GM23338 (cell line): ENCODE data around the gene GPALPP1. TPM values are rescaled to one million over a fixed set of nuclear protein-coding genes. Genes with fewer than 3 reads are reported as not detected.

Experiments
- ATAC-seq: fragments of 200-7000 bp; cut with Tn5 transposase; 3 replicates; pipeline ENCODE4 v1.9.1; 2020
- DNase-seq: peaks from one replicate; pipeline ENCODE4 v3.0.0-alpha.2; 2015; ENCODE audit warnings: low spot score
- H2AFZ ChIP-seq: fragments of 200-600 bp; sonication (generic); 2 replicates; pipeline ENCODE4 v1.8.0; 2016; ENCODE audit warnings: antibody characterized with exemption, mild to moderate bottlenecking, moderate library complexity
- H3F3A ChIP-seq: fragments of 200-600 bp; sonication (generic); replicated peaks from 2 replicates; pipeline ENCODE4 v1.8.0; 2017; ENCODE audit warnings: antibody characterized with exemption, mixed run types, low read depth
- H3K27ac ChIP-seq: fragments of 200-600 bp; sonication (generic); 2 replicates; pipeline ENCODE4 v1.6.1; 2016; ENCODE audit warnings: low read depth
- H3K27me3 ChIP-seq: fragments of 200-600 bp; sonication (generic); 2 replicates; pipeline ENCODE4 v1.8.0; 2016; ENCODE audit warnings: mild to moderate bottlenecking, mixed run types, moderate library complexity; ENCODE audit not compliant: insufficient read depth
- H3K36me3 ChIP-seq: fragments of 200-600 bp; sonication (generic); 2 replicates; pipeline ENCODE4 v1.8.0; 2016; ENCODE audit warnings: mild to moderate bottlenecking; ENCODE audit not compliant: insufficient read depth
- H3K4me1 ChIP-seq: fragments of 200-600 bp; sonication (generic); 2 replicates; pipeline ENCODE4 v1.8.0; 2016; ENCODE audit warnings: mild to moderate bottlenecking, moderate library complexity; ENCODE audit not compliant: insufficient read depth
- H3K4me2 ChIP-seq: fragments of 200-600 bp; sonication (generic); 2 replicates; pipeline ENCODE4 v1.7.1; 2017; ENCODE audit warnings: mixed run types
- H3K4me3 ChIP-seq: fragments of 200-600 bp; sonication (generic); 2 replicates; pipeline ENCODE4 v1.6.1; 2016; ENCODE audit warnings: mixed run types
- H3K79me2 ChIP-seq: fragments of 200-600 bp; sonication (generic); replicated peaks from 2 replicates; pipeline ENCODE4 v1.8.0; 2017; ENCODE audit warnings: mild to moderate bottlenecking; ENCODE audit not compliant: insufficient read depth
- H3K9me2 ChIP-seq: fragments of 200-600 bp; sonication (generic); 2 replicates; pipeline ENCODE4 v1.8.0; 2017; ENCODE audit not compliant: insufficient read depth
- H4K20me1 ChIP-seq: fragments of 200-600 bp; sonication (generic); replicated peaks from 2 replicates; pipeline ENCODE4 v1.8.0; 2017; ENCODE audit warnings: mild to moderate bottlenecking; ENCODE audit not compliant: insufficient read depth
- H3K27ac Mint-ChIP-seq: 2 replicates; pipeline ENCODE4 v1.8.0; 2020; ENCODE audit warnings: inconsistent platforms, mild to moderate bottlenecking, moderate library complexity, mixed read lengths
- H3K27me3 Mint-ChIP-seq: 3 replicates; pipeline ENCODE4 v1.8.0; 2022; ENCODE audit warnings: low read depth, mild to moderate bottlenecking, moderate library complexity, mixed read lengths, inconsistent platforms; ENCODE audit not compliant: insufficient read depth, poor library complexity
- H3K36me3 Mint-ChIP-seq: 3 replicates; pipeline ENCODE4 v1.8.0; 2021; ENCODE audit warnings: low read depth, mild to moderate bottlenecking, inconsistent platforms, moderate library complexity, mixed read lengths
- H3K4me1 Mint-ChIP-seq: 3 replicates; pipeline ENCODE4 v1.8.0; 2020; ENCODE audit warnings: mild to moderate bottlenecking, inconsistent platforms, mixed read lengths
- H3K4me3 Mint-ChIP-seq: 3 replicates; pipeline ENCODE4 v1.8.0; 2021; ENCODE audit warnings: moderate library complexity, mild to moderate bottlenecking, inconsistent platforms, mixed read lengths
- H3K9me3 Mint-ChIP-seq: 3 replicates; pipeline ENCODE4 v1.8.0; 2020; ENCODE audit warnings: moderate library complexity, mild to moderate bottlenecking, inconsistent platforms, mixed read lengths
- CREB1 ChIP-seq: fragments of 250-450 bp; sonication (Bioruptor Pico); IDR thresholded peaks from 2 replicates; pipeline ENCODE4 v1.5.0; 2020; ENCODE audit warnings: low read depth, mild to moderate bottlenecking, moderate library complexity
- ETS1 ChIP-seq: IDR thresholded peaks from 2 replicates; pipeline ENCODE4 v1.6.1; 2016; ENCODE audit warnings: antibody characterized with exemption
- EZH2phosphoT487 ChIP-seq: fragments of 200-600 bp; sonication (generic); IDR thresholded peaks from one replicate; pipeline ENCODE4 v1.8.1; 2018; ENCODE audit warnings: antibody characterized with exemption; ENCODE audit not compliant: unreplicated experiment
- JUNB ChIP-seq: IDR thresholded peaks from one replicate; pipeline ENCODE4 v1.6.1; 2016; ENCODE audit warnings: antibody characterized with exemption; ENCODE audit not compliant: unreplicated experiment
- POLR2AphosphoS5 ChIP-seq: IDR thresholded peaks from 2 replicates; pipeline ENCODE4 v1.6.1; 2016; ENCODE audit warnings: antibody characterized with exemption, low read depth
- STAT1 ChIP-seq: IDR thresholded peaks from one replicate; pipeline ENCODE4 v1.6.1; 2016; ENCODE audit warnings: antibody characterized with exemption; ENCODE audit not compliant: unreplicated experiment
- ZNF114 ChIP-seq: fragments of 250-450 bp; sonication (Bioruptor Pico); IDR thresholded peaks from 2 replicates; pipeline ENCODE4 v1.5.0; 2020; ENCODE audit warnings: mild to moderate bottlenecking, moderate library complexity
- ZNF331 ChIP-seq: fragments of 250-450 bp; sonication (Bioruptor Pico); IDR thresholded peaks from 2 replicates; pipeline ENCODE4 v1.5.0; 2020; ENCODE audit warnings: low read depth, mild to moderate bottlenecking, moderate library complexity
- ZNF462 ChIP-seq: fragments of 250-450 bp; sonication (Bioruptor Pico); IDR thresholded peaks from 2 replicates; pipeline ENCODE4 v1.5.0; 2020; ENCODE audit warnings: mild to moderate bottlenecking, moderate library complexity
- polyA plus RNA-seq: library from polyadenylated mRNA; unstranded; fragments of >200 nt; fragmentation: Nextera tagmentation; extraction: Ambion mirVana; gene quantifications from 2 replicates; pipeline ENCODE4 v1.2.1, GENCODE V29; 2016
- total RNA-seq: library from RNA; depleted of rRNA; stranded (reverse); fragments of >200 nt; shearing (Covaris generic); gene quantifications from 2 replicates; pipeline ENCODE4 v1.2.3, GENCODE V29; 2014

GPALPP1 gene
- total and polyA plus RNA-seq, 2 experiments from 2014 or later, result 31.3 to 35.8 TPM

DNA sequence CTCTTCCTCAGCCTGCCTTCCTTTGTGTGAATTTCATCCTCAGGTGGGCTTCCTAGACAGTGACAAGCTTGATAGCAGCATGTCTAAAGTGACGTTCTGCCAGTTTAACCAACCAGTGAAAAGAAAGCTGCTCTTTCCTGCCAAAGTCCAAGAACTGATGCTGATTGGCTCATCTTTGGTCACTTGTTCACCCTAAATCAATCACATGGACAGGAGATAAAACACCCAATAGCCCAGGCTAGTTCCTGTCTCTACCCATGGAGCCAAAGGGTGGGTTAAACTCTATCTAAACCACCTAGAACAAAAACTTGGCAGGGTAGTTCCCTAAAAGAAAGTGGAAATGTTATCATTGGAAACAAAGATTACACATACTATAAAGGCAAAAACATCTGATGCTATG lies 50.8 kb downstream of the GPALPP1 start (continued):
- TF ChIP-seq ZNF462, result no peak
- TF ChIP-seq ZNF114 (CRISPR knock-in tag), result no peak
- TF ChIP-seq EZH2phosphoT487, result no peak

DNA sequence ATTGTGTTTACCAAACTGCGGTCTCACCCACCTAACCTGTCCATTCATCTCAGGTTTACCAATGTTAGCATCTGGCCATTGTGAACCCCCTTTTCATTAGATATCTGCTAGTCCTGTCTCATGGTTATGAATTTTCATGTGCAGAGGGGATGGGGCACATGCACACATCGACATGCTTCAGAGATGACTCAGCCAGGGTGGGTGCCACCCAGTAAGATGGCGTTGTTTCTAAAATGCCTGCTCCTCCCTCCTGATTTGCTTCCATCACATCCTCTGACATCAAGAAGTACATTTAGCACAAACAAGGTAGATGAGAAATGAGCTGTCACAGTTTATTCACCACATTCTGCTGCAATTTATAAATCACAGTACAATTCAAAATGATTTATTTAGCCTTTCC lies 51.3 kb downstream of the GPALPP1 start:
- Histone ChIP-seq H3K79me2 (no peaks in the 10 kb centered on the region), H3K36me3 (no peaks in the 10 kb centered on the region), H3K4me3 (no peak overlapping the region), H3K27ac (no peak overlapping the region), H3K4me1 (no peaks in the 10 kb centered on the region), H4K20me1 (no peaks in the 10 kb centered on the region), H3K27me3 (no peaks in the 10 kb centered on the region), H3K4me2 (no peak overlapping the region), H3F3A (no peaks in the 10 kb centered on the region), H2AFZ (no peak overlapping the region), H3K9me2 (no peaks in the 10 kb centered on the region)
- no peak for TF ChIP-seq ZNF331 (CRISPR knock-in tag)
- no peak for TF ChIP-seq ETS1
- TF ChIP-seq POLR2AphosphoS5, result no peak
- no peak for TF ChIP-seq CREB1 (CRISPR knock-in tag)
- TF ChIP-seq JUNB, result no peak
- TF ChIP-seq ZNF114 (CRISPR knock-in tag), result no peak
- no peak for TF ChIP-seq STAT1
- no peak for TF ChIP-seq EZH2phosphoT487
- H3K4me3 Mint-ChIP-seq, result no peak overlapping the region
- ATAC-seq, result no peak
- no peaks in the 10 kb centered on the region for H3K9me3 Mint-ChIP-seq
- H3K36me3 Mint-ChIP-seq, result no peaks in the 10 kb centered on the region
- H3K4me1 Mint-ChIP-seq, result peaks cover under 1% of the 10 kb centered on the region; the same call in 1 of the 3 replicates
- H3K27ac Mint-ChIP-seq, result no peak overlapping the region
- H3K27me3 Mint-ChIP-seq, result no peaks in the 10 kb centered on the region
- no peak for DNase-seq
